Glomerular visceral epithelial cell (primary cell): ENCODE measurements around the gene GPRC5D.

ENCODE experiments used
- DNase-seq: peaks from one replicate; pipeline ENCODE4 v3.0.0-alpha.2; 2016; ENCODE audit errors: extremely low spot score

Gene GPRC5D

DNA sequence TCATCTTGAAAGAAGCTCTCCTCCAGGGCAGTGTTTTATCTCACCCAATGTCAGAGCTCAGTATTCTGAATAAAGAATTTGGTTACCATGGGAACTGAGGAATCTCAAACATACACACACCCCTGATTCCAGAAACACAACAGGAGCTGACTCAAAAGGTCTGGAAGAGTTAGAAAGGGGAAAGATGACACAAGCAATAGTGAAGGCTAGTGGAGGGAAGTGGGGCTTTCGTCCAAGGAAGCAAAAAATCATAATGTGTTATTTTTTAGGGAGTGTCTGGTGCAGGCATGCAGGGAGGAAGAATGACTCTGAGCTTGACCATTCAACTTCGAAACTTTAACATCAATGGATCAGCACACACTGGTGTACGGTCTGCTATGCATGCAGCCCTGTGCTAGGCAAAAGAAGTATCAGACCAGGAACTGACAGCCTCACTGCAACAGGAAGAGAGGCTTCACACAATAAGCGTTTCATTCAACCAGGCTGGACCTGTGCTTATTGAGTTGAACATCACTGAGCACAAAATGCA, 27.8 kb upstream of the GPRC5D start:
- DNase-seq = peak; percentile 71

GRCh38 chr12:12979126-12979525, 27.2 kb upstream of the GPRC5D start:
- DNase-seq = no peak

DNA sequence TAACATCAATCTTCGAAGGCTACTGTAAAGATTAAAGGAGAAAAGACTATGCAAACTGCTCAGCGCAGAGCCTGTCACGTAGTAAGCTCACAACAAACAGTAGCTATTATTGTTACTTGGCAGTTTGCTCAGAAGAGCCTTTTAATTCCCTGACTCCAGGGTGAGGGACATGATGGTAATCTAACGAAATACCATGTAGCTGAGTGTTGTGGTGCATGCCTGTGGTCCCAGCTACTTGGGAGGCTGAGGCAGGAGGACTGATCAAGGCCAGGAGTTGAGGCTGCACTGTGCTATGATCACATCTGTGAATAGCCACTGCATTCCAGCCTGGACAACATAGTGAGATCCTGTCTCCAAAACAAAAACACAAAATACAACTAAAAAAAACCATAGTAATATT, 25.3 kb upstream of the GPRC5D start:
- no peak for DNase-seq

- peak; percentile 55 for DNase-seq
Measured at GRCh38 chr12:12976366-12976765, 24.4 kb upstream of the GPRC5D start.

GRCh38 chr12:12975322-12976077, 23.5 kb upstream of the GPRC5D start:
- peak; percentile 15 for DNase-seq

- no peak for DNase-seq
Measured at GRCh38 chr12:12974211-12974610, 22.2 kb upstream of the GPRC5D start.

DNA sequence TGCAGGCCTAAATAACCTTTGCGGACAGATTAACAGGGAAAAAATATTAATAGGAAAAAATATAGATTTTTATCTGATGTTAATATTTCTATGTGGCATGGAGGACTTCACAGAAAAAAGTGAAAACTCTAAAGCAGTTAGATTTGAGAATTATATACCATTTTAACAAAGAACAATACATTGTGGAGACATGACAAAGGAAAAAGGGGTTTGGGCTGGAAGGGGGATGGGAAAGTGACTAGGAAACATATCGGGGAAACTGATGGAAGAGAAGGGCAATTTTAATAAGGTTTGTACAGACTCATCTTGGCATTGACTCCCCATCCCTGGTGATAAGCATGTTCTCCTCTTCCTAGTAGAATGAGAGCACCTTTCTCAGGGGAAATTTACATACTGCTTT, 21.0 kb upstream of the GPRC5D start:
- DNase-seq = no peak

- no peak for DNase-seq
Measured at GRCh38 chr12:12965836-12966235, 13.9 kb upstream of the GPRC5D start.

- DNase-seq = no peak
Measured at GRCh38 chr12:12964255-12964654, 12.3 kb upstream of the GPRC5D start.

DNA sequence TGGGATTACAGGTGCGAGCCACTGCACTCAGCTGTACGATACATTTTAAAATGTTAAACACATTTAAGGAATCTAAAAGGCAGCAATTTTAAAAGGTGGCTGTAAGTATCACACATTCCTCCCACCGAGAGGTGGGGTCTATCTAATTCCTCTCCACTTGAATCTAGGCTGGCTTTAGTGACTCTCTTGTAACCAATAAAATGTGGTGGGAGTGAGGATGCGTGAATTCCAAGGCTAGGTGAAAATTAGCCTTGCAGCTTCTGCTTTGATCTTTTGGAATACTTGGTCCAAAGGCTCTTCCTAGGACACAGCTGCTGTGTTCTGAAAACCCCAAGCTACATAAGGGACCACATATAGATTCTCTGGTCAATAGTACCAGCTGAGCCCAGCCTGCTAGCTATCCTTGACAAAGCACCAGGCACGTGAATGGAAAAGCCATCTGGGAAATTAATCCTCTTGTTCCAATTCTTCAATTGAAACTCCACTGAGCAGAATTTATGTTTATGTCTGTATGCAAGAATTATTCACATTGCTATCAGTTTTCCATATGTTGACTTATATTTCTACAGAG, 8.8 kb upstream of the GPRC5D start:
- no peak for DNase-seq

- no peak for DNase-seq
Measured at GRCh38 chr12:12958886-12959285, 6.9 kb upstream of the GPRC5D start.

- DNase-seq = peak; percentile 16
Measured at GRCh38 chr12:12954878-12955625, 3.1 kb upstream of the GPRC5D start.

- DNase-seq = peak; percentile 23
Measured at GRCh38 chr12:12954356-12954755, 2.4 kb upstream of the GPRC5D start.

DNA sequence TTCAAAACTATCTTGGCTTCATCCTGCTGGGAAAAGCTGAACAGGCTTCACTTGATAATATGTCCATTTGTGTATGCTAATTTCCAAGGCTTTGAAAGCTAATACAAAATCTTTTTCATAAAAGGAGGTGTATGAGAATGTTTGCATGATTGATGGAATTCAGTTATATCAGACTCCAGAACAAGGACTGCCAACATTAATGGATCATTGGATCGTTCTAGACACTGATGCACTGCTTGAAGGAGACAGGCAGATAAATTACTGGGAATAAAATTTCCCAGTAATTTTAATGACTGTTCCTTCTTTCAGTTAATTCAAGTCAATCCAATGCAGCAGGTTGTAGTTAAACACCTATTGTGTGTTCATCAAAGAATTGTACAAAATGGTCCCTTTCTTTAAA, 466 bp downstream of the GPRC5D start:
- DNase-seq = no peak

DNA sequence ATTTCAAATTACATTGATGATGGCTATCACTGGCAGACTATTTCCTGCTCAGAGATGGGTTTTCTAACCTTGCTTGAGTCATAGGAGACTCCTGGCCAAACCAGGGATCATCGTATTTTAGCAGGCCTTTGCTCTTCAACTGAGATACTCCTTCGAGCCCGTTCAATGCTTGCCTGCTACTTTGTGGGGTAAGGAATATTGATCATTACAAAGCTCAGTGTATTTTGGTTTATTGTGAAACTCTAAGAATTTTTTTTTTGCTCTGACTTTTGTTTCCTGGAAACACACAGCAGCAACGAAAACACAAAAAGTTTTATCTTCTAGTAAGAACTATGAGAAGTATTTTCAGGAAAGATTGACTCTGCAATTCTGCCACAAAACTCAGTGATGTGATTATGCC, 4.1 kb downstream of the GPRC5D start:
- no peak for DNase-seq

GRCh38 chr12:12946686-12947355, 5.1 kb downstream of the GPRC5D start:
- DNase-seq = no peak

- DNase-seq = no peak
Measured at GRCh38 chr12:12945591-12945990, 6.4 kb downstream of the GPRC5D start.

DNA sequence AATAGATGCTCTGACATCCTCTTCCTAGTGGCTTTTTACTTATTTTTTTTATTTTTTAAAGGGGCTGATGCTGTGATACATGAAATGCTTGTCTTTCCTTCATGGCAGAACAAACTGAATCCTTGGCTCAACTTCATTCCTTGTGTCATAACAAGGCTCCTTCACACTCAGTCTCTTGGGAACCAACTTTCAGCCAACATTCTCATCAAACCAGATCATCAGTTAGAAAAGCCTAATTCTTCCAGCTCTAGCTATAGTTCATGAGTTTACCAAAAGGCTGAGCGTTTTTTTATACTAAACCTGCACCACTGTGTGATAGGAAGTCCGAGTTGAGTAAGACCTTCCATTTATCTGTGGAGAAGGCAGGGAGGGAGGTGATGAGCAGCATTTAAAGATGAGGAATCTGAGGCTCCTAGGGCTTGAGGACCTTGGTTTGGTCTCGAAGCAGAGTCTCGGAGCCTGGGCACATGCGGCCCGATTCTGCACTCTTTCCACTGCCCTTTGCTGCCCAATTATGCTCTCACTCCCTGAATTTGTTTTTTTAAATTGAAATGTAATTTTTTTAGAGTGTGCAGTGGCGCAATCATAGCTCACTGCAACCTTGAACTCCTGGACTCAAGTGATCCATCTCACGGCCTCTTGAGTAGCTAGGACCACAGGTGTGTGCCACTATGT, 8.2 kb downstream of the GPRC5D start:
- DNase-seq = no peak

GRCh38 chr12:12941450-12942350, 10.3 kb downstream of the GPRC5D start:
- peak; percentile 25 for DNase-seq

GRCh38 chr12:12939888-12940287, 12.1 kb downstream of the GPRC5D start:
- DNase-seq = no peak

DNA sequence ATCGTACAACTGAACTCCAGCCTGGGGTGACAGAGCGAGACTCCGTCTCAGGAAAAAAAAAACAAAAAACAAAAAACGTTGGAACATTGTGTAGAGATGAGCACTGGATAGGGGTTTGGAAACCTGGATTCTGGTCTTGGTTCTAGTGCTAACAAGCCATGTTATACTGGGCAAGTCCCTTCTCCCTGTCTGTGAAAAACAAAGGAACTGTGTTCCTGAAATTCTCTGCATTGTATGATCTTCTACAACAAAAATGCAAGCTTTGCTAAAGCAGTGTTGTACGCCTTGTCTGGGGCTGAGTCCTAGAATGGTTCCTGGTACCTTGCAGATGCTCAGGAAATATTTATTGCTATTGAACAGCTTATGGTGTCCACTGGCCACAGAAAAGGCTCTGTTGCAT, 13.4 kb downstream of the GPRC5D start:
- DNase-seq = no peak
